ENCODE measurements around the gene CCER1.

GRCh38 chr12:90910958-90911357, 44.0 kb downstream of the CCER1 start:
- no peak for TF ChIP-seq CTCF (IDR thresholded peaks at IDR 0.05)
- no peak for TF ChIP-seq POLR2A (IDR thresholded peaks at IDR 0.05)

Data from right lobe of liver (tissue), 4 donors.